Measurements from ENCODE around the gene SLC6A5. TPM values are rescaled to one million over a fixed set of nuclear protein-coding genes. Genes with fewer than 3 reads are reported as not detected.
A peak's percentile ranks its signal among the peaks of the same experiment; 100 is the strongest.

The SLC6A5 gene
- total and polyA plus RNA-seq, 9 of the 15 experiments (the other 6 are each of a cell fraction or from before 2014, with no cell fraction given): 0.08 TPM; not detected in 8

DNA sequence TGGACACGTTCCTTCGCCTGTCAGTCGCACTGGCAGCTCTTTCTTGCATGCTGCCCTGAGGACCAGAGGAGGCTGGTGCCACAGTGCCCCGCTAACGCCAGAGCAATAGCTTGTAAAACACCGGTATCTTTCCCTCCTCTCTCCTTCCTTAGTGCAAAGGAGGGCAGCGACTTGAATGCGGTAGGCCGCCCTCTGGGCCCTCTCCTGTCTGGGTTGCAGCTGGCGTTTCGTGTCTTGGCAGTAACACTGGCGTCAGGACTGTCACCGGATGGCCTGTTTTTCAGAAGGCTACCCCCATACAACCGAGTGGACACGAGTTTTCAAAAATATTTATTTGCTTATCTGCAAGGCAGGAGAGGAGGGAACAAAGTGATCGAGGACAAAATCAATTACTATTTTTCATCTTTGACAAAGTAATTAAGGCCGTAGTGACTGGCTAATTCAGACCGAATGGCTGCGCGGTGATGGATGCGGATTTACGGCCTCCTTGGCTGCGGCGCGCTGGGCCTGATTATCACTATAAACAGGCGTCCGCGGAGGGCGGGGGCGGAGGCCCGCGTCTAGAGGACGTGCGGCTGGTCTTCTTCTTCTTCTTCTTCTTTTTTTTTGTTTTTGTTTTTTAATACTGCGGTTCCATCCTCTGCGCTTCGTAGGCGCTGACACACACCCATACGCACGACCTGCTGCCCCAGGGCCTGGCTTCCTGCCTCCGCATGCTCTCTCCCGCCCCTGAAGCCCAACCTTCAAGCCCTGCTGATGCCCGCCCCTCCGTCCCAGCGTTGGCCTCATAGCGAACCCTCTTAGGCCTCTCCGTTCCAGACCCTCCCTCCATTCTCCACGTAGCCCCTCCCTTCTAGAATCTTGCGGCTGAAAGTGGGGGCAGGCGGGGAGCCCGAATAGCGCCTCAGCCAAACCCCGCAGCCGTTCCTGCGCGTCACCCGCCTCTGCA, 2.9 kb upstream of the SLC6A5 start (continued):
- TF ChIP-seq TCF3 (CRISPR knock-in tag; IDR thresholded peaks at IDR 0.05): peak; percentile 79
- TF ChIP-seq, protein P1, sequence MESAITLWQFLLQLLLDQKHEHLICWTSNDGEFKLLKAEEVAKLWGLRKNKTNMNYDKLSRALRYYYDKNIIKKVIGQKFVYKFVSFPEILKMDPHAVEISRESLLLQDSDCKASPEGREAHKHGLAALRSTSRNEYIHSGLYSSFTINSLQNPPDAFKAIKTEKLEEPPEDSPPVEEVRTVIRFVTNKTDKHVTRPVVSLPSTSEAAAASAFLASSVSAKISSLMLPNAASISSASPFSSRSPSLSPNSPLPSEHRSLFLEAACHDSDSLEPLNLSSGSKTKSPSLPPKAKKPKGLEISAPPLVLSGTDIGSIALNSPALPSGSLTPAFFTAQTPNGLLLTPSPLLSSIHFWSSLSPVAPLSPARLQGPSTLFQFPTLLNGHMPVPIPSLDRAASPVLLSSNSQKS (CRISPR knock-in tag; IDR thresholded peaks at IDR 0.05): no peak
- no peak for TF ChIP-seq SAFB2 (IDR thresholded peaks at IDR 0.05; ENCODE audit: borderline replicate concordance, low read depth, low read length, severe bottlenecking)
- no peak for TF ChIP-seq ZC3H4 (CRISPR knock-in tag; IDR thresholded peaks at IDR 0.05; ENCODE audit: borderline replicate concordance)
- TF ChIP-seq ZNF778 (CRISPR knock-in tag; IDR thresholded peaks at IDR 0.05): no peak
- TF ChIP-seq MEIS2 (IDR thresholded peaks at IDR 0.05; ENCODE audit: partially characterized antibody): peak; percentile 78
- peak; percentile 50; the same call in 1 of the 2 replicates for TF ChIP-seq ZNF583 (CRISPR knock-in tag; IDR thresholded peaks at IDR 0.05)
- peak; percentile 42; the same call in 1 of the 2 replicates for TF ChIP-seq ZFX (CRISPR knock-in tag; IDR thresholded peaks at IDR 0.05)
- no peak for TF ChIP-seq ZNF584 (CRISPR knock-in tag; IDR thresholded peaks at IDR 0.05; ENCODE audit: low read depth)
- TF ChIP-seq, protein P2, sequence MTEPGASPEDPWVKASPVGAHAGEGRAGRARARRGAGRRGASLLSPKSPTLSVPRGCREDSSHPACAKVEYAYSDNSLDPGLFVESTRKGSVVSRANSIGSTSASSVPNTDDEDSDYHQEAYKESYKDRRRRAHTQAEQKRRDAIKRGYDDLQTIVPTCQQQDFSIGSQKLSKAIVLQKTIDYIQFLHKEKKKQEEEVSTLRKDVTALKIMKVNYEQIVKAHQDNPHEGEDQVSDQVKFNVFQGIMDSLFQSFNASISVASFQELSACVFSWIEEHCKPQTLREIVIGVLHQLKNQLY (CRISPR knock-in tag; conservative IDR thresholded peaks at IDR 0.05): no peak
- peak; percentile 78; the same call in 1 of the 2 replicates for TF ChIP-seq ZNF12 (CRISPR knock-in tag; IDR thresholded peaks at IDR 0.05)
- TF ChIP-seq DPF2 (IDR thresholded peaks at IDR 0.05): peak; percentile 46; the same call in 1 of the 2 replicates
- TF ChIP-seq, protein P3, sequence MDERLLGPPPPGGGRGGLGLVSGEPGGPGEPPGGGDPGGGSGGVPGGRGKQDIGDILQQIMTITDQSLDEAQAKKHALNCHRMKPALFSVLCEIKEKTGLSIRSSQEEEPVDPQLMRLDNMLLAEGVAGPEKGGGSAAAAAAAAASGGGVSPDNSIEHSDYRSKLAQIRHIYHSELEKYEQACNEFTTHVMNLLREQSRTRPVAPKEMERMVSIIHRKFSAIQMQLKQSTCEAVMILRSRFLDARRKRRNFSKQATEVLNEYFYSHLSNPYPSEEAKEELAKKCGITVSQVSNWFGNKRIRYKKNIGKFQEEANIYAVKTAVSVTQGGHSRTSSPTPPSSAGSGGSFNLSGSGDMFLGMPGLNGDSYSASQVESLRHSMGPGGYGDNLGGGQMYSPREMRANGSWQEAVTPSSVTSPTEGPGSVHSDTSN (CRISPR knock-in tag; IDR thresholded peaks at IDR 0.05; ENCODE audit: low read depth): no peak
- TF ChIP-seq, protein P3 (tag; conservative IDR thresholded peaks at IDR 0.05; ENCODE audit: low read depth): peak; percentile 48; the same call in 1 of the 2 replicates
- peak; percentile 20 to 38; a peak in 3 of 4 replicates for TF ChIP-seq NRF1 (conservative IDR thresholded peaks at IDR 0.05 in 1 of 2, IDR thresholded peaks at IDR 0.05 in 1 of 2)
- TF ChIP-seq GATAD2B (IDR thresholded peaks at IDR 0.05; ENCODE audit: borderline replicate concordance): no peak

Data from K562 (cell line).